K562 (cell line): ENCODE data around the gene CTSW. TPM values are rescaled to one million over a fixed set of nuclear protein-coding genes. Genes with fewer than 3 reads are reported as not detected.

Source experiments
- C11orf30 ChIP-seq: fragments of 450-650 bp; IDR thresholded peaks from 2 replicates; pipeline ENCODE4 v1.6.1; 2016; ENCODE audit warnings: low read depth, mild to moderate bottlenecking
- DEAF1 ChIP-seq: fragments of 450-650 bp; formaldehyde crosslinking; IDR thresholded peaks from 2 replicates; pipeline ENCODE4 v1.4.0; 2020; ENCODE audit warnings: mild to moderate bottlenecking, moderate library complexity
- EWSR1 ChIP-seq: fragments of 450-650 bp; IDR thresholded peaks from 2 replicates; pipeline ENCODE4 v1.6.1; 2018; ENCODE audit warnings: borderline replicate concordance, mild to moderate bottlenecking, low read depth, moderate library complexity; ENCODE audit not compliant: partially characterized antibody
- FOSL1 ChIP-seq: fragments of 200-800 bp; sonication (Bioruptor generic); conservative IDR thresholded peaks from 2 replicates; pipeline ENCODE4 v1.6.1; 2016; ENCODE audit warnings: missing genetic modification characterization, missing compliant biosample characterization
- HMG20A ChIP-seq: fragments of 450-650 bp; formaldehyde crosslinking; conservative IDR thresholded peaks from 2 replicates; pipeline ENCODE4 v1.4.0; 2020; ENCODE audit warnings: mild to moderate bottlenecking, mixed read lengths
- HOXB6 ChIP-seq: fragments of 250-450 bp; sonication (Bioruptor Pico); IDR thresholded peaks from 2 replicates; pipeline ENCODE4 v1.5.1; 2022; ENCODE audit warnings: mild to moderate bottlenecking, borderline replicate concordance
- KLF6 ChIP-seq: fragments of 250-450 bp; sonication (Bioruptor Pico); IDR thresholded peaks from 2 replicates; pipeline ENCODE4 v1.4.0; 2020; ENCODE audit warnings: mild to moderate bottlenecking, moderate library complexity, borderline replicate concordance
- POU5F1 ChIP-seq: fragments of 150-350 bp; IDR thresholded peaks from 2 replicates; pipeline ENCODE4 v1.6.1; 2014; ENCODE audit warnings: borderline replicate concordance, low read length, low read depth, mild to moderate bottlenecking; ENCODE audit not compliant: partially characterized antibody
- SRSF9 ChIP-seq: fragments of 200-400 bp; formaldehyde crosslinking; IDR thresholded peaks from 2 replicates; pipeline ENCODE4 v1.6.1; 2017; ENCODE audit warnings: low read depth, low read length, borderline replicate concordance
- TCF7 ChIP-seq: sonication (generic); IDR thresholded peaks from 2 replicates; pipeline ENCODE4 v1.6.1; 2016; ENCODE audit warnings: antibody characterized with exemption, borderline replicate concordance
- TRIM24 ChIP-seq, 2 experiments: fragments of 450-650 bp; IDR thresholded peaks; 2 replicates each; pipeline ENCODE4 v1.6.1; 2016
- U2AF1 ChIP-seq: fragments of 200-400 bp; formaldehyde crosslinking; optimal IDR thresholded peaks from 2 replicates; pipeline ENCODE3; 2017; ENCODE audit warnings: mild to moderate bottlenecking, low read depth, low read length, moderate library complexity
- XRCC3 ChIP-seq: fragments of 450-650 bp; IDR thresholded peaks from 2 replicates; pipeline ENCODE4 v1.6.1; 2017; ENCODE audit warnings: mild to moderate bottlenecking, moderate library complexity
- polyA plus RNA-seq, 8 experiments: library from polyadenylated mRNA; depleted of rRNA in 4 of 8; stranded (reverse) in 5 of 8; unstranded in 3 of 8; fragments of >200 nt; fragmentation: Nextera tagmentation in 2 of 8; fragmentation: Illumina TruSeq in 1 of 8; extraction: Ambion mirVana in 2 of 8; extraction: Trizol in 1 of 8; gene quantifications; 2 replicates each; pipeline versions ENCODE4 v1.2.1 to v1.2.3, GENCODE V29; 2011 to 2014; ENCODE audit warnings: inconsistent platforms in 1 of 8, missing spikeins in 1 of 8
- total RNA-seq, 7 experiments: library from RNA; depleted of rRNA in 6 of 7; stranded (reverse); fragments of >200 nt in 6 of 7; fragmentation: Illumina TruSeq in 2 of 7; extraction: Trizol in 2 of 7; gene quantifications; 2 replicates each; pipeline versions ENCODE4 v1.2.1 to v1.2.3, GENCODE V29; 2011 to 2021; ENCODE audit warnings: low replicate concordance in 1 of 7
- TF ChIP-seq, protein P1 (sequence below): fragments of 250-450 bp; sonication (Bioruptor Pico); IDR thresholded peaks from 2 replicates; pipeline ENCODE4 v1.5.0; 2021; ENCODE audit warnings: mild to moderate bottlenecking, moderate library complexity
- TF ChIP-seq, protein P2 (sequence below): fragments of 250-450 bp; sonication (Bioruptor Pico); IDR thresholded peaks from 2 replicates; pipeline ENCODE4 v1.5.0; 2022; ENCODE audit warnings: mild to moderate bottlenecking
- TF ChIP-seq, protein P3 (sequence below), 2 experiments: fragments of 450-650 bp; IDR thresholded peaks; 2 replicates each; pipeline ENCODE4 v1.6.1; 2016
- TF ChIP-seq, protein P4 (sequence below): fragments of 450-650 bp; IDR thresholded peaks from 2 replicates; pipeline ENCODE4 v1.6.1; 2016

CTSW gene
- total and polyA plus RNA-seq, 9 of the 15 experiments (the other 6 are each of a cell fraction or from before 2014, with no cell fraction given) = 0.04 TPM; not detected in 8

DNA sequence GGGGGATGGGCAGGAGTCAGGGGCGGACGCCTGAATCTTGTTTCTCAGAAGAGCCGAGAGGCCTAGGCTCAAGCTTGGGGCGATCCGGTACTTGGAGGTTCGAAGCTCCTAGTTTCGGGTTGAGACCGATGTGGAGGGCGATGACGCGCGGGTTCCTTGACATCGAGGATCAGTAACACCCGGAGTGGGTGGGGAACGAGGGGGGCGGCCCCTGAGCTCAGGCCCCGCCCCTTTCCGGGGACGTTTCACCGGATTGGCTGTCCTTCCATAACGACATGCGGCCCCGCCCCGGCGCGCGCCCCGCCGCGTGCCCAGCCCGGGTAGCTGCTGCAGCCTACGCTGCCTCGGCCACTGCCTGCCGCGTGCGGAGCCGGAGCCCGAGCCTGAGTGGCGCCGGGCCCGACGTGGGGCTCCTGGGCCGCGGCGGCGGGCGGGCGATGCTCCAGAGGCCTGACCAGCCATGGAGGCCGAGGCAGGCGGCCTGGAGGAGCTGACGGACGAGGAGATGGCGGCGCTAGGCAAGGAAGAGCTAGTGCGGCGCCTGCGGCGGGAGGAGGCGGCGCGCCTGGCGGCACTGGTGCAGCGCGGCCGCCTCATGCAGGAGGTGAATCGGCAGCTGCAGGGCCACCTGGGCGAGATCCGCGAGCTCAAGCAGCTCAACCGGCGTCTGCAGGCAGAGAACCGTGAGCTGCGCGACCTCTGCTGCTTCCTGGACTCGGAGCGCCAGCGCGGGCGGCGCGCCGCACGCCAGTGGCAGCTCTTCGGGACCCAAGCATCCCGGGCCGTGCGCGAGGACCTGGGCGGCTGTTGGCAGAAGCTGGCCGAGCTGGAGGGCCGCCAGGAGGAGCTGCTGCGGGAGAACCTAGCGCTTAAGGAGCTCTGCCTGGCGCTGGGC is 10.9 kb downstream of the CTSW start, which contains the start of gene CCDC85B (continued):
- TF ChIP-seq, protein P1, sequence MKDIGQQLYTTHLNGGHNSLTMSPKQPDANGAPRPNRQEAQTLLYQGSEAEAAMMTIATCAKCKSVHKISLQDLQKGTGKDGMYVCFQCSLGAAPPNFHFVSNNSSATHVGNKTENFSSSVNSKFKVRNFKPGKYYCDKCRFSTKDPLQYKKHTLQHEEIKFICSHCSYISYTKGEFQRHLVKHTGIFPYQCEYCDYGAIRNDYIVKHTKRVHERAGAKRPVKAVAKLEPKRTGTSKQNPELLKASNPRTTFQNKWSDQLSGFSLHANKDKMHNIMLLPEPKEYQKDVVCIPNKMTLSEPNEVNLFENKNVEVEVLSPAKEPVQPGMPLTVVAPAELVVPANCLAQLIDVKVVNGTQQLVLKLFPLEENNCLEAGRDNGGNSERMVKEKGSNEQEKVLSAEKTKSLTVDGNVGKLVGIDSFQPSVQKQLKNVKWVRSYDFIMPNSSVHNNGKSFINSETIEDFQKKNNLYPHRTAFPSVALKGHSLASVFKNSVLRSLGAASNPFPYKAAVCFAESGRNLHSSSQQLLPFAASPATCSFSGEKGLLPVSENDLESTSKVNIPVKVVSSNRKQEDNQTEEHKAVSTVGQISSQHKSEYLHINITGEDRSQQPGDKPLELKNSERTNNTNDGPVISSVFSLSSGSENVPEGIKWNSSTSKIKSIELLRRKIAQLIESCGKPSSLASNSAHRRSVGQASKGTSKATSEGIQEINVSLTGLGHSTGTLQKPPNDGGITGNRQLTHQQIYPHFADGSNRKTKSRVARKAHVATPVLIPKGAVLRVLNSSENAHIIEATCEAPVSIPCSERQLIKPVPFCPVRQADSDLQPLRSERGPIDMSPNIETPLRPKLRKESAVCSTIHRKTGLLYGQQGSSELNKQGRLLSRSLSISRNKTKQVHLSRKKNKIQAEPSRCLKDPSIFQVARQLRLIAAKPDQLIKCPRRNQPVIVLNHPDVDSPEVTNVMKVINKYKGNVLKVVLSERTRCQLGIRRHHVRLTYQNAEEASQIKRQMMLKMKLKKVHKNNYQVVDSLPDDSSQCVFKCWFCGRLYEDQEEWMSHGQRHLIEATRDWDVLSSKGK = no peak
- TF ChIP-seq TRIM24 (IDR thresholded peaks at IDR 0.05) (peak in 1 of 2 experiments; percentile 38; a peak in 1 of 4 replicates), HMG20A (CRISPR knock-in tag) (no peak), HOXB6 (CRISPR knock-in tag) (no peak), KLF6 (CRISPR knock-in tag) (no peak), POU5F1 (no peak), U2AF1 (peak; percentile 84), XRCC3 (no peak), EWSR1 (no peak), FOSL1 (tag) (no peak), DEAF1 (0 out of 2 replicates have a peak, but pooled peaks have one; percentile 10), TCF7 (no peak), SRSF9 (no peak), C11orf30 (no peak)
- TF ChIP-seq, protein P2, sequence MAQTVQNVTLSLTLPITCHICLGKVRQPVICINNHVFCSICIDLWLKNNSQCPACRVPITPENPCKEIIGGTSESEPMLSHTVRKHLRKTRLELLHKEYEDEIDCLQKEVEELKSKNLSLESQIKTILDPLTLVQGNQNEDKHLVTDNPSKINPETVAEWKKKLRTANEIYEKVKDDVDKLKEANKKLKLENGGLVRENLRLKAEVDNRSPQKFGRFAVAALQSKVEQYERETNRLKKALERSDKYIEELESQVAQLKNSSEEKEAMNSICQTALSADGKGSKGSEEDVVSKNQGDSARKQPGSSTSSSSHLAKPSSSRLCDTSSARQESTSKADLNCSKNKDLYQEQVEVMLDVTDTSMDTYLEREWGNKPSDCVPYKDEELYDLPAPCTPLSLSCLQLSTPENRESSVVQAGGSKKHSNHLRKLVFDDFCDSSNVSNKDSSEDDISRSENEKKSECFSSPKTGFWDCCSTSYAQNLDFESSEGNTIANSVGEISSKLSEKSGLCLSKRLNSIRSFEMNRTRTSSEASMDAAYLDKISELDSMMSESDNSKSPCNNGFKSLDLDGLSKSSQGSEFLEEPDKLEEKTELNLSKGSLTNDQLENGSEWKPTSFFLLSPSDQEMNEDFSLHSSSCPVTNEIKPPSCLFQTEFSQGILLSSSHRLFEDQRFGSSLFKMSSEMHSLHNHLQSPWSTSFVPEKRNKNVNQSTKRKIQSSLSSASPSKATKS (CRISPR knock-in tag) = no peak
- TF ChIP-seq, protein P3, sequence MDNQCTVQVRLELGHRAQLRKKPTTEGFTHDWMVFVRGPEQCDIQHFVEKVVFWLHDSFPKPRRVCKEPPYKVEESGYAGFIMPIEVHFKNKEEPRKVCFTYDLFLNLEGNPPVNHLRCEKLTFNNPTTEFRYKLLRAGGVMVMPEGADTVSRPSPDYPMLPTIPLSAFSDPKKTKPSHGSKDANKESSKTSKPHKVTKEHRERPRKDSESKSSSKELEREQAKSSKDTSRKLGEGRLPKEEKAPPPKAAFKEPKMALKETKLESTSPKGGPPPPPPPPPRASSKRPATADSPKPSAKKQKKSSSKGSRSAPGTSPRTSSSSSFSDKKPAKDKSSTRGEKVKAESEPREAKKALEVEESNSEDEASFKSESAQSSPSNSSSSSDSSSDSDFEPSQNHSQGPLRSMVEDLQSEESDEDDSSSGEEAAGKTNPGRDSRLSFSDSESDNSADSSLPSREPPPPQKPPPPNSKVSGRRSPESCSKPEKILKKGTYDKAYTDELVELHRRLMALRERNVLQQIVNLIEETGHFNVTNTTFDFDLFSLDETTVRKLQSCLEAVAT (IDR thresholded peaks at IDR 0.05) = no peak
- TF ChIP-seq, protein P4, sequence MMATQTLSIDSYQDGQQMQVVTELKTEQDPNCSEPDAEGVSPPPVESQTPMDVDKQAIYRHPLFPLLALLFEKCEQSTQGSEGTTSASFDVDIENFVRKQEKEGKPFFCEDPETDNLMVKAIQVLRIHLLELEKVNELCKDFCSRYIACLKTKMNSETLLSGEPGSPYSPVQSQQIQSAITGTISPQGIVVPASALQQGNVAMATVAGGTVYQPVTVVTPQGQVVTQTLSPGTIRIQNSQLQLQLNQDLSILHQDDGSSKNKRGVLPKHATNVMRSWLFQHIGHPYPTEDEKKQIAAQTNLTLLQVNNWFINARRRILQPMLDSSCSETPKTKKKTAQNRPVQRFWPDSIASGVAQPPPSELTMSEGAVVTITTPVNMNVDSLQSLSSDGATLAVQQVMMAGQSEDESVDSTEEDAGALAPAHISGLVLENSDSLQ = peak; percentile 59
